SK-MEL-5 (cell line): ENCODE results near the gene RMND5B. TPM values are rescaled to one million over a fixed set of nuclear protein-coding genes. Genes with fewer than 3 reads are reported as not detected.
"Not testable (repeated sequence)": the region's sequence is repeated elsewhere in the genome, so short reads cannot be mapped to it uniquely, and the experiment has no call there.

Source experiments
- DNase-seq: peaks from one replicate; pipeline ENCODE4 v3.0.0-alpha.2; 2016; ENCODE audit warnings: low read depth, low spot score
- in situ Hi-C: cut with HindIII; loops from 2 replicates; pipeline ENCODE4 v1.10.0; 2016; ENCODE audit warnings: low sequenced_read_pairs, high pct_unique_total_duplicates, low pct_unique_long_range_greater_than_20kb
- polyA plus RNA-seq, 2 experiments: library from polyadenylated mRNA; depleted of rRNA; stranded (reverse); fragments of >200 nt; gene quantifications; 2 replicates each; pipeline ENCODE4 v1.2.3, GENCODE V29; 2015
- total RNA-seq: library from RNA; depleted of rRNA; stranded (reverse); fragments of >200 nt; shearing (Covaris generic); gene quantifications from 2 replicates; pipeline ENCODE4 v1.2.3, GENCODE V29; 2014; rRNA removed

RMND5B gene, protein sequence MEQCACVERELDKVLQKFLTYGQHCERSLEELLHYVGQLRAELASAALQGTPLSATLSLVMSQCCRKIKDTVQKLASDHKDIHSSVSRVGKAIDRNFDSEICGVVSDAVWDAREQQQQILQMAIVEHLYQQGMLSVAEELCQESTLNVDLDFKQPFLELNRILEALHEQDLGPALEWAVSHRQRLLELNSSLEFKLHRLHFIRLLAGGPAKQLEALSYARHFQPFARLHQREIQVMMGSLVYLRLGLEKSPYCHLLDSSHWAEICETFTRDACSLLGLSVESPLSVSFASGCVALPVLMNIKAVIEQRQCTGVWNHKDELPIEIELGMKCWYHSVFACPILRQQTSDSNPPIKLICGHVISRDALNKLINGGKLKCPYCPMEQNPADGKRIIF
- 18.4 and 18.6 TPM in 2 replicates for total RNA-seq
- 26.6 and 28.3 TPM in 2 replicates for polyA plus RNA-seq (2015; cell fraction: cytosol; rRNA removed)
- 35.4 and 42.5 TPM in 2 replicates for polyA plus RNA-seq (2015; cell fraction: nucleus; rRNA removed)

DNA sequence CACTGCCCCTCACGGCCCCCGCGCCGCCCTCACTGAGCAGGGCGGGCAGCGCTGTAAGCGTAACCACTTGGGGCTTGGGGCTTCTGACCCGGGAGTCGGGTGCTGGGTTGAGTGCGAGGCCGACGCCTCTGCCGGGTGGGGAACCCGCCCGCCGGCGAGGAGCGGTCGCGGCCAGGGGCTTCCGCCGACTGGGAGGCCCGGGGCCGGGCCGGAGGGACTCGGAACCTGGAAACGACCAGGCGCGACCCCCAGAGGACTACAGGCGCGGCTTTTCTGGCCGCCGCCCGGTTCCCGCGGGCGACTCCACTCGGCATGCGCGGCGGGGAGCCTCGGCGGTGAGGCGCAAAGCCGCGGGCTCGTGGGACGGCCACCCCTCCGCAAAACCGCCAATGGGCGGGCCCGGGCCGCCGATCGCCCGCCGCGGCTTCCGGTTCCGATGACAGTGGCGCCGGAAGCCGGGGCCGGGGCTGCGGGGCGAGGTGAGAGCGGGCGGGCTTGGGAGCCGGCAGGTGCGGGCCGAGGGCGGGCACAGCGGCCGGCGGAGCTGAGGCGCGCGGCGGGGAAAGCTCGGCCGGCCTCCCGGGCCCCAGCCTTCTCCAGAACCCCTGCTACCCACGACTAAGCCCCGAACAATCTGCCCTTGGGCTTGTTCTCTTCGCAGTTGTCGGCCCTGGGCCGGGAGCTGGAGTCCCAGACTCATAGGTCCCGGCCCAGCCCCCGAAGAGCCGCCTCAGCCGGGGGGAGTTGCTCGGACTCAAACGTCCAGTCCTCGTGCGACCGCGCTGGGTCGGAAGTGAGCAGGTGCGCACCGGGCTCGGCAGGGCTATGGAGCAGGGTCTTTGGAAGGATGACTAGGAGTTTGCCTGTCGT, at the start of gene RMND5B:
TSS of gene RMND5B (plus strand) at position 439 of the 870 bp plus-strand sequence. CDS start 7,106 bp downstream, outside the sequence.
- in situ Hi-C loops: no loop called here
- DNase-seq: peak; percentile 61

GRCh38 chr5:178081571-178082243, 49.1 kb upstream of the RMND5B start:
- DNase-seq: no peak
- in situ Hi-C loops: no loop called here

DNA sequence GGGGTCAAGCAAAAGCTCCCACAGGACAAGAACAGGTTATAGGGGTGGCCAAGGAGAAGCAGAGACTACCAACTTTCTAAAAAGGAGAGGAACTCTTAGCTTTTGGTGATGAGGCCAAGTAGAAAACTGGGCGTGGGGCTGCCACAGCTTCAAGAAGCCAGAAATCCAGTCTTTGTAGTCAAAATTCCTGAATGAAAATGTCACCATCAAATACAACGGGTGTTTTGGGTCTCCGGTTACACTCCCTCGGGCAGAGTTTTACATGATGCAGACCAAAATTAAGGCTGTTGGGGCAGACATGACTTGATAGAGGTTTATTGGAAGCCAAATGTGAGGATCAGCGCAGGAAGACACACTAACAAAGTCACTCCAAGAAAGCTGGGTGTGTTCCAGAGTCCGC, 46.9 kb upstream of the RMND5B start:
- in situ Hi-C loops: no loop called here
- DNase-seq: no peak

DNA sequence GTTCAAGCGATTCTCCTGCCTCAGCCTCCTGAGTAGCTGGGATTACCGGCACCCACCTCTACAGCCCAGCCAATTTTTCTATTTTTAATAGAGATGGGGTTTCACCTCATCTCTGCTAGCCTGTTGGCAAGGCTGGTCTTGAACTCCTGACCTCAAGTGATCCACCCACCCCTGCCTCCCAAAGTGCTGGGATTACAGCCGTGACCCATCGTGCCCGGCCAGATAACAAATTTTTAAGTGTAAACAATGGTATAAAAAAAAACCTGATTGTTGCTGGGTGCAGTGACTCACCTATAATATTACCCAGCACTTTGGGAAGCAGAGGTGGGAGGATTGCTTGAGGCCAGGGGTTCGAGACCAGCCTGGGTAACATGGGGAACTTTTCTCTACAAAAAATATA, 45.5 kb upstream of the RMND5B start:
- DNase-seq: no peak
- in situ Hi-C loops: no loop called here

GRCh38 chr5:178086266-178086665, 44.5 kb upstream of the RMND5B start:
- DNase-seq: no peak
- in situ Hi-C loops: no loop called here

GRCh38 chr5:178087199-178087598, 43.6 kb upstream of the RMND5B start:
- in situ Hi-C loops, DNase-seq: not testable (repeated sequence)

GRCh38 chr5:178090856-178091255, 40.0 kb upstream of the RMND5B start:
- in situ Hi-C loops: no loop called here
- DNase-seq: no peak

DNA sequence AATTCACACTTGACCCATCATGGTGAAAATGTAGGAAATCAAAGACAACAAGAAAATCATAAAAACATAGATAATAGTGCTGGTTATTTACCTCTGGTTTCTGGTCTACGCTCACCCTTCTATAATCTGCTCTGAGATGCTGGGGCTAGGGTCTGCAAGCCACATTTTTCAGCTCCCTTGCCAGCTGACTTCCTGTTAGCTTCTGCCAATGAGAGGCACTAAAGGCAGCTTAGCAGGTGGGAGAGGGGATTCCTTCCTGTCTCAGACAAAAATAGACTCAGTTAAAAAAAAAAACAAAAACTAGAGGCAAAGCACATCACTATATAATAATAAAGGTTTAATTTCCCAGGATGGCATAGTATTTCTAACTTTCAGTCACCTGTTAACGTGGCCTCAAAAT, 37.7 kb upstream of the RMND5B start:
- in situ Hi-C loops: no loop called here

GRCh38 chr5:178094345-178094744, 36.5 kb upstream of the RMND5B start:
- DNase-seq: no peak
- in situ Hi-C loops: no loop called here

More for the DNA sequence above, 37.7 kb upstream of the RMND5B start:
- no peak for DNase-seq

DNA sequence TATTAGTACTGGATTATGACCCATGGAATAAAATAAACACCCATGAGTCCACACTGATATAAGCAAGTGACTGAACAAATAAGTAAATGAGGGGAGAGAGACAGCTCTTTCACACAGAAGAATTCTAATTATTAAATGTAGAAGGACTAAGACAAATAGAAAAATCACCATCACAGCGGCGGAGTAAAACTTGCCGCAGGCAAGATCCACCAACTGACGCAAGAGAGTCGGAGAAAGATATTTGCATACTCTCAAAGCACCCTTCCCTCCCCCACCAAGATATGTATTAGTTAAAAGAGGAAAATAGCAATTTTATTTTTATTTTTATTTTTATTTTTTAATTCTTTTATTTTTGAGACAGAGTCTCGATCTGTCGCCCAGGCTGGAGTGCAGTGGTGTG, 32.1 kb upstream of the RMND5B start:
- no peak for DNase-seq
- in situ Hi-C loops: no loop called here

- in situ Hi-C loops: no loop called here
- DNase-seq: no peak
These were observed 27.2 kb upstream of the RMND5B start for GRCh38 chr5:178103612-178104011.

GRCh38 chr5:178104492-178104891, 26.3 kb upstream of the RMND5B start:
- no peak for DNase-seq
- in situ Hi-C loops: no loop called here

DNA sequence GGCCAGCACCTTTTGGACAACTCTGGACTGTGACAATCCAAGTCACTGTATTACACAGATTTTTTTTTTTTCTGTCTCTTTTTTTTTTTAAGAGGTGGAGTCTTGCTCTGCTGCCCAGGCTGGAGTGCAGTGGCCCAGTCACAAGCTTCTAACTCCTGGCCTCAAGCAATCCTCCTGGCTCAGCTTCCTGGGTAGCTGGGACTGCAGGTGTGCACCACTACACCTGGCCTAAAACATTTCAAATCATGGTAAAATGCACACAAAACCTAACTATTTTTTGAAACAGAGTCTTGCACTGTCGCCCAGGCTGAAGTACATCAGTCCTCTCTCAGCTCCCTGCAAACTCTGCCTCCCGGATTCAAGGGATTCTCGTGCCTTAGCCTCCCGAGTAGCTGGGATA, 24.7 kb upstream of the RMND5B start:
- DNase-seq: no peak
- in situ Hi-C loops: no loop called here

GRCh38 chr5:178106556-178107239, 24.1 kb upstream of the RMND5B start:
- no peak for DNase-seq
- in situ Hi-C loops: no loop called here

DNA sequence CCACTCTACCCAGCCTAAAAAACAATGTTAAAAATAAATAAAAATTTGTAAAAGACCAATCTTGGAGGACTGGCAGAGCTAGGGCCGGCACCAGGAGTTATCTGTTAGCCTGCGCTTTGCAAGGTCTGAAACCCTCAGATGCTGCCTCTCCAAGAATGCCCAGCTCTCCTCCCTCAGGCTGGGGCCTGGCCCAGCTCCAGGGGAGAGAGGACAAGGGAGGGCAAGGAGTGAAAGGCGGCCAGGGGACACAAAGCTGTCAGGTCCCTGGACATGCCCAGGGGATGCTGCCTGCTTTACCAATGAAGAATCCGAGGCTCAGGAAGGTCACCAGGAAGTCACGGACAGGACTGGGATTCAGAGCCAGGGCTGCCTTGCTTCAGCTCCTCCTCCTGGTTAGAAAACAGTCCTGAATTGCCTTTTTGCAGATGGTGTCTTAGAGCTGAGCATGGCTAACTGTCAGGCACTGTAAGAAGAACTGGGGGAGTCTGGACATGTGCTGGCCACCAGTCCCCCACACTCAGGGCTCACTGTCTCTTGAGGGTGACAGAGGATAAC, 23.0 kb upstream of the RMND5B start:
- no peak for DNase-seq
- in situ Hi-C loops: no loop called here

DNA sequence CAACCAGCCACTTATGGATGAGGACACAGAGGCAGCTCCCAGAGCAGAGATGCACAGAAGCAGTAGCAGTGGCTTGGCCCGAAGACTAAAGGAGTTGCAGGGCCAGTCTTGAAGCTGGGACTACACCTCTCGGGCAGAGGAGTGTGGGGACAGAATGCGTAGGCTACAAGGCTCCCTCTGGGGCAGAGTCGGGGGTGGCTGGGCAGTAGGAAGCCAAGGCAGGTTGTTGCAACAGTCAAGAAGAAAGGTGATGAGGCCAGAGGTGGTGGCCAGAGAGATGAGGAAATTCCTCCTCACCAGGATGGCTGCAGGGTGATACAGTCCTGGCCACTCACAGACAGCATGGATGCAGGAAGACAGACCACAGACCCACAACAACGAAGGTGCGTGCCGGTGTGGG, 22.4 kb upstream of the RMND5B start:
- no peak for DNase-seq
- in situ Hi-C loops: no loop called here

DNA sequence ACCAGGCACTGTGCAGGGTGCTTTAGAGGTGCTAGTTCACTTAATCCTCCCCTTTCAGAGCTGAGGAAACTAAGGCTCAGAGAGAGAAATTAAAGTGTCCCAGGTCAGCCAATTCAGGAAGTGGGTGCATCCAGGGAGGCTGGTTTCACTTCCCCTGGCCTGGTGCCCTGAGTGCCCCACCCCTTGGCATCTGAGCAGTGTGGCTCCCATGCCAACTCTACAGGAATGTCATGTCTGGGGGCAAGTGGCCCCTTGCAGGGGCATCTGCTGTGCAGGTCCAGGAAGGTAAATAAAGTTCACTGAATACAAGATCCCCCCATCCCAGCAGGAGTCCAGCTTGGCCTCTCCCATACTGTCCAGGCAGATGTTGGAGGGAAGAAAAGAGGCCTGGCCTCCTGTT, 21.8 kb upstream of the RMND5B start:
- no peak for DNase-seq
- in situ Hi-C loops: no loop called here
